ENCODE results near the gene EPS8L1.
"Not testable (repeated sequence)": the region's sequence is repeated elsewhere in the genome, so short reads cannot be mapped to it uniquely, and the experiment has no call there.

EPS8L1 gene

DNA sequence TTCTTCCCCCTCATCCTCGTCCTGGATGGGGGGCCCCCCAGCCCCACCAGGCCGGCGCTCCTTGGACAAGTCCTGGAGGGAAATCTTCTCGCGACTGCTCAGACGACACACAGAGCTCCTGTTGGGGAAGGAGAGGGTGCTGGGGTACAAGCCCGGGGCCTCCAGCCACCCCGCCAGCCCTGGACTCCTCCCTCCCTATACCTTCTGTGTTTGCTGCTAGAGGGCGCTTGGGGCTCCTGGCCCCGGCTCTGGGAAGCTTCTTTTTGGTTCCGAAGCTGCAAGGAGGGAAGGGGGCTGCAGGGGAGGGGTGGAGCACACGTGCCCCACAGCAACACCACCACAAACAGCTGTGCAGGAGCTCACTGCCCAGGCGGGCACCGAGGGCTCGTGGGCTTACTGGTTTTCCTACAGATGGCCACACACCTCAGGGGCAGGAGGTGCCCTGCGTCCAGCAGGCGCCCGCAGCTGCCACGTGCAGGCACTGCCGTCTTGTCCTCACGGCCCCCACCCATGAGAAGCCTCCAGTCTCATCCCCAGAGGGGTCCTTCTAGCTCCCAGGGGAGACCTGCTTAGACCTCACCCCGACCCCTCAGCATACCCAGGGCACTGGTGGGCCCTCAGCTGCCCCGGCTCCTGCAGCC lies 20.5 kb downstream of the EPS8L1 start:
- DNase-seq = no peak

DNA sequence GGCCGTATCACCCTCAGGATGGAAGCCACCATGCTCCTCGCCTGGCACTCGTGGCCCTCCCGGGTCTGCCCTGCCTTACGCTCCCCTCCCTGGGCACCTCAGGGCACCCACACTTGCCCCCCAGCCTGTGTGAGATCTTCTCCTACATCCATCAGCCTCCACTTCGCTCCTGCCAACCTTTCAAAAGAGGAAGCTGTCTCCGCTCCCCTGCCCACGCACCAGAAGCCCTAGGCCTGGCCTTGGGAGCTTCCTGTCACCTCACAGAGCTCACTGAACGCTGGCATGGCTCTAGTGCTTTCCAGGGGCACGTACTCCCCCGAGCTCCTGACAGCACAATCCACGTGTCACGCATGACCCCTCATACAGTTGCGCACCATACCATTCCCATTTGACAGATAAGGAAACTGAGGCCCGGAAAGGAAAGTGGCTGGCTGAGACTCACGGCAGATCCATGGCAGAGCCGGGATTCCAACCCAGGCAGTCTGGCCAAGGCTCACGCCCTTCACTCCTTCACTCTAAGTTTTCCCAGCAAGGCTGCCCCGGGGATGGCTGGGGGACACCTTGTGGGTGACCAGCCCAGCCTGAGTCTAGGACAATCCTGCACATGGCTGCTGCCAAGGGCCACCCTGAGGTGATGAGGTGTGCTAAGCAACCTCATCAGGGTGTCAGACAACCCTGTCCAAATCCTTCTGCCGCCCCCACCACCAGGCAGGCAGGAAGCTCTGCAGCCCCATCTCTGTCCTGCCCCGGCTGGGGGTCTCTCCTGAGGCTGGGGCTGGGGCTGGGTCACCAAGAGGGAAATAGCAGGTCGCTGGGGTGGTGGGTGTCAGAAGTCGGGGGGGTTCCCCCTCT lies 22.4 kb downstream of the EPS8L1 start:
- DNase-seq = no peak

DNA sequence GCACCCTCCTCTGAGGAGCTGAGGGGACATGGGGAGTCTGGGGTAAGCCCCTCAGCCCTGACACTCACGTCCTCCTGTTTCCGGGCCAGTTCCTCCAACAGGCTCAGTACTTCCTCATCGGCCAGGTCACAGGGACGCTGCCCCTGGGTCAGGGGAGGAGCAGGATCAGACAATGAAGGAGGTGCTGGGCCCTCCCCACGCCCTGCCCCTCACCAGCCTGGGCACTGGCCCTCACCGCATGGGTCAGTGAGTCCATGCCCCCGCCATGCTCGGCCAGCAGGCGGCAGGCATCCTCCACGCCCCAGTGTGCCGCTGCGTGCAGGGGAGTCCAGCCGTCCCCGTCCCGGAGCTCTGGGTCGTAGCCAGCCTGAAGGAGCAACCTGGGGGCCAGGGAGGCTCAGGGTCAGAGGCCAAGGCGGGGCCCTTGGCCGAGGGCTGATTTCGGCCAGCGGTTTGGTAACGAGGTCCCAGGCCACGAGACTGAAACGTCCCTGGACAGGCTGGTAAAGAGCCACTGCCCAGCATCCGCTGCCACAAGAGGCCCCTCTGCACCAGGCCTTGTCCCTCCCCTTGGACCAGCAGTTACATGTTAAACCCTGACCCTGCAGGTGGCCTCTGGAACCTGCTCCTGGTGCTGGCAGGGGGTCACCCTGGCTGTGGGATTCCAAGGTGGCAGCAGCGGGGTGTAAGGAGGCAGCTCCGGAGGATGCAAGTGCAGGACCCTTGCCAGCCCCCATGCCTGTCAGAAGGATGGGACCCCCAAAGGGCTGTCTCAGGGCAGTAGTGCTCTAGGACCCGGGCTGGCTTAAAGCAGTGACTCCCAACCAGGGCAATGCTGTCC lies 23.3 kb downstream of the EPS8L1 start:
- no peak for DNase-seq

DNA sequence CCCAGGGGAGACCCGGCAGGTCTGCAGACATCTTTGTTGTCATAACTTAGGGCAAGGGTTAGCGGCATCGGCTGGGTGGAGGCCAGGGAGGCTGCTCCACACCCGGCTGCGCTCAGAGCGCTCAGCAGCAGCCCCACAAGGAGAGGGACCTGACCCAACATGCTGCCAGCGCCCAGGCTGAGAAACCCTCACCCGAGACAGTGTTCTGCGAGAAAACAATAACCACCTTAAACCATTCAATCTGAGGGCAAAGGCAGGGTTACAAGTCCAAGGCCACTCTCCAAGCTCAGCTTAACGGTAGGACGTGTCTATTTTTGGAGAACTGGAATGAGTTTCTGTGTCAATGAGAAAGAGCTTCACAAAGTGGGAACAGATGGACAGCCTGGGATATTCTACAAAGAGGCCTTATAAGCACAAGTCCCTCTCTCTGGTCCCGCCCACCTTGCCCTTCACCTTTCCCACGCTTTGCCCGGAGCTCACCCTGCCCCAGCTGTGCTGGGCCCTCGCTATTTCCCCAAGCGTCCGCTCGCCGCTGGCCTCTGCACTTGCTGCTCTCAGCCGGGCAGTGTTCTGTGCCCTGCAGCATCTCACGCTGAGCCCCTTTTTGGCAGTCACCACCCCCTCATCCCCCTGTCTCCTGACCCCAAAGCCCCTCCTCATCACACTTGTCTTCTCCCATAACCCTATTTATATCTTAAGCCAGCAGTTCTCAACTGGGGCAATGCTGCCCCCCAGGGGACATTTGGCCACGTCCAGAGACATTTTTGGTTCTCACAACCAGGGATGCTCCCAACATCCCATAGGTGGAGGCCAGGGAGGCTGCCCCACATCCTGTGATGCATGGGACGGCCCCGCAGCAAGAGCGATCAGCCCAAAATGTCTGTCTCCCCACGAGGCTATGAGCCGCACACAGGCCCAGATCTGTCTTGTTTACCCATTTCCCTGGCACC lies 24.2 kb downstream of the EPS8L1 start:
- no peak for DNase-seq

DNA sequence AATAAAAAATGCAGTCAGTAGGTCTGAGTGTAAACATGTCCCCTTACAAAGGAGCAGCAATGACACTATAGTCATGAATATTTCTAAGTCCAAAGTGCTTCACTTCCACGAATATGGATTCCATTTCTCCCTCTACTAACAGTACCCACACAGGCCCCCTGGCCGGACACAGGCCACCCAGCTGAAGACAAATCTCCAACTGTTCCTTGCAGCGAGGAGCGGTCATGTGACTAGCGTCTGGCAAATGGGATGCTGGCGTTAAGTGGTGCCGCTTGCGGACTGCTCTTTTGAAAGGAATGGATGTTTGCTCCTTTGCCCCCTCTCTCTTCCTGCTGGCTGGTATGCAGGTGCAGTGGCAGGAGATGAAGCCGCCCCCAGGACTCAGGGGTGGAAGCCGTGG lies 25.6 kb downstream of the EPS8L1 start:
- no peak for DNase-seq

DNA sequence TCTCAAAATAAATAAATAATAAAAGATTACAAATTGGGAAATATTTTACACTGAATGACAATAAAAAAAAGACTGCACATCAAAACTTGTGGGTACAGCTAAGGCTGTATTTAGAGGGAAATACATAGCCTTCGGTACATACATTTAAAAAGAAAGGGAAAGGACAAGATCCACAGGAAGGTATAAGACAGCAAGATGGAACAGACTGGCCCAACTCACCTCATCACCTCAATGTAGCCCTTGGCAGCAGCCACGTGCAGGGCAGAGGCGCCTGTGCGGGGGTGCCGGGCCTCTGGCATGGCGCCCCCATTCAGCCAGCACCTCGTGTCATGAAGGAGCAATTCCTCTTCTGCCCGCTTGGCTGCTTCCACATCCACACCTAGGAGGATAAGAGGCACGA lies 27.5 kb downstream of the EPS8L1 start:
- DNase-seq = no peak

DNA sequence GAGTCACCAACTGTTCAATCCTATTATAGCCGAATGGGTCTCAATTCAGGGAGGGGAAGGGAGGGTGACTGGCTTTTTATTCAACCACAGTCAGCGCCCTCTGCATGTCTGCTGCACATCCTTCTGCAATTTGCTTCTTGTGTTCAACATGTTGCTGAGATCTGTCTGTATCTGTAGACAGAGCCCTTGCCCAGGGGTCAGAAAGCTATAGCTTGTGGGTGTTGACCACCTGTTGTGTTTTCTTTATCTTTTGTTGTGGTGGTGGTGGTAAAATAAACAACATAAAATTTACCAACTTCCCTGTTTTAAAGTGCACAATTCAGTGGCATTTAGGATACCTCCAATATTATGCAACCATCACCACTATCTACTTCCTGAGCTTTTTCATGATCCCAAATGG lies 29.6 kb downstream of the EPS8L1 start:
- DNase-seq = no peak

DNA sequence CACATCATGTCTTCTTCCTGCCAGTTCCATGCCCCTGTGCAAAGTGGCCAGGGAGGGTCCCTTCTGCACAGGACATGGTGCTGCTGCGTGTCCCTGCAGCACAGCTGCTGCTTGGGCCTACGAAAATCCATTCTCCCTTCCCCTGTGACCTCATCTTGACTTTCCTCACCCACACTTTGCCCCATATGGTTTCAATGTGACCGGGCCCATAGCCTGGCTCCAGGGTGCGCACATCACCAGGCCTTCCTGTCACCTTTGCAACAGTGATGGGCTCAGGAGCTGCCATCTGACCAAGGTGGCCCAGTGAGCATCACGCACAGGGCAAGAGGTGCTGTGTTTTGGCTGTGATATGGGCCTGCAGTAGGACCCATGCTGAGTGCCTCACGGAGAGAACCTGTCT lies 30.9 kb downstream of the EPS8L1 start:
- no peak for DNase-seq

DNA sequence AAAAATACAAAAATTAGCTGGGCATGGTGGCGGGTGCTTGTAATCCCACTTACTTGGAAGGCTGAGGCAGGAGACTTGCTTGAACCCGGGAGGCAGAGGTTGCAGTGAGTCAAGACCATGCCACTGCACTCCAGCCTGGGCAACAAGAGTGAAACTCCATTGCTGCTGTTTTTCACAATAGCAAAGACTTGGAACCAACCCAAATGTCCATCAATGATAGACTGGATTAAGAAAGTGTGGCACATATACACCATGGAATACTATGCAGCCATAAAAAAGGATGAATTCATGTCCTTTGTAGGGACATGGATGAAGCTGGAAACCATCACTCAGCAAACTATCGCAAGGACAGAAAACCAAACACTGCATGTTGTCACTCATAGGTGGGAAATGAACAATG lies 31.6 kb downstream of the EPS8L1 start:
- DNase-seq = not testable (repeated sequence)

DNA sequence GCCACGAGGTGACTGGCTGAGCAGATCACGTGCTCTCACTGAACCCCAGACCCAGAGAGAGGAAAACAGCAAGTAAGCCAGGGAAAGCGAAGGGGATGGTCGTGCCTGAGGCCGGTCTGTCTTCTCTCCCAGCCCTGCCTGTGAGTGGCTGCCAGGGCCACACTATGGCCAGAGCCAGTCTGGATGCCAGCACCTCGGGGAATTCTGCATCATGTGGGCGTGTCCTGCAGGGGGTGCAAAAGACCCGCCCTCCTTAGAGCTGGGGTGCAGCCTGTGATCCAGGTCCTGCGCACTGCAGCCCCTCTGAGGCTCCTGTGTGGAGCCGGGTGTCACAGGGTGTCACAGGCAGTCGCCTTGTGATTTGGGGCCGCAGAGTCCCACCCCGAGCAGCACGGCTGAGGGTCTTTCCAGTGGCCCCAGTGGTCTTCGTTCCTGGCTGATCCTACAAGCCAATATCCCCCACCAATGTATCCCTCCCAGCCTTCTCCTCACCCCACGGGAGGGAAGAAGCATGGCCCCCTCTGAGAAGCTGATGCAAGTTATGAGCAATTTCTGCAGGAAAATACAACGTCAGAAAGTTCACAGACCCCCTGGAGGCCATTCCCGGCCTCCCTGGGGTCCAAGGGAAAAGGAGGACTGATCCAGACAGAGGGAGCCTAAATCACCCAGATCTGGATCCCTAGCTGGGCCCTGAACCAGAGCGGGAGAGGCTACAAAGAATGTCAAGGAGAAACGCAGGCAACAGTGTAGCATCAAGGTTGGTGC lies 34.0 kb downstream of the EPS8L1 start:
- no peak for DNase-seq

DNA sequence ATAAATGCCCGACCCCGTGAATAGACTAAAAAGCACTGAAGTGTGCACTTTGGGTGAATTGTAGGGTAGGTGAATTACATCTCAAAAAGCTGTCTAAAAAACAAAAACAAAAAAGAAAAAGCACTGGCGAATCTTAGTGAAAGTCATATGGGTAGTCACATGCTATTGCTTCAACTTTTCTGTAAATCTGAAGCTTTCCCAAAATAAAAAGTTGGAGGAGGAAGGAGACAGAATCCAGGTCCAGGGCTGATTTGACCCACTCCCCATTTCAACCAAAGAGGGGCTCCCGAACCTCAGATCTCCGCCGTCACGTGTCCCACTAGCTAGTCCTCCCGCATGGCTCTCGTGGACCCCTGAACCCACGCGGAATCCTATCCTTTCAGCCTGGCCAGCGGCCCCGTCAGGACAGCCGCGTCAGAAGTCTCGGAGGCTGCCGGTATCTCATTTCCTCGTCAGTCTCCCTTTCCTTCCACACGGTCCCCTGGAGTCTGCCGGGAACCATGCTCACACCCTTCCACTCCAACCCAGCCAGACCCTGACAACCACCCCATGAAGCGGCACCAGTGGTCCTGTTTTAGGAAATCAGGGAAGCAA lies 35.7 kb downstream of the EPS8L1 start:
- DNase-seq = no peak

DNA sequence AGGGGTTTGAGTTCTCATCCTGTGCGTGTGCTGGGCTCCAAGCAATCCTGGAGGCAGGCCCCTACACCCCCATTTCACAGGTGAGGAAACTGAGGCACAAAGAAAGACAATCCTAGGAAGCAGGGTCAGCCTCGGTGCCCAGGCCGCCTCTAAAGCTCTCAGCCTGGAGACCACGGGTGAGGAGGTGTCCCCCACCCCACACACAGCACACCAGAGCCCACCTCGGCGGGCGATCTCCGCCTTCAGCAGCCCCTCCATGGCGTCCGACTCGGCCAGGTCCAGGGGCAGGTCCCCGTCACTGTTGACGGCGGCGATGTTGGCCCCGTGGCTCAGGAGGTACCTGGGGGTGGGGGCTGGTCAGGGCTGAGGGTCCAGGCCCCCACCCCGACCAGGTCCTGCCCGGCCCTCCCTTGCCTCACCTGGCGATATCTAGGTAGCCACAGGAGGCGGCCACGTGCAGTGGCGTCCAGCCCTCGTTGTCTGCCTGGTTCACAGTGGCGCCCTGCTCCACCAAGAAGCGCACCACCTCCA lies 36.6 kb downstream of the EPS8L1 start:
- no peak for DNase-seq

DNA sequence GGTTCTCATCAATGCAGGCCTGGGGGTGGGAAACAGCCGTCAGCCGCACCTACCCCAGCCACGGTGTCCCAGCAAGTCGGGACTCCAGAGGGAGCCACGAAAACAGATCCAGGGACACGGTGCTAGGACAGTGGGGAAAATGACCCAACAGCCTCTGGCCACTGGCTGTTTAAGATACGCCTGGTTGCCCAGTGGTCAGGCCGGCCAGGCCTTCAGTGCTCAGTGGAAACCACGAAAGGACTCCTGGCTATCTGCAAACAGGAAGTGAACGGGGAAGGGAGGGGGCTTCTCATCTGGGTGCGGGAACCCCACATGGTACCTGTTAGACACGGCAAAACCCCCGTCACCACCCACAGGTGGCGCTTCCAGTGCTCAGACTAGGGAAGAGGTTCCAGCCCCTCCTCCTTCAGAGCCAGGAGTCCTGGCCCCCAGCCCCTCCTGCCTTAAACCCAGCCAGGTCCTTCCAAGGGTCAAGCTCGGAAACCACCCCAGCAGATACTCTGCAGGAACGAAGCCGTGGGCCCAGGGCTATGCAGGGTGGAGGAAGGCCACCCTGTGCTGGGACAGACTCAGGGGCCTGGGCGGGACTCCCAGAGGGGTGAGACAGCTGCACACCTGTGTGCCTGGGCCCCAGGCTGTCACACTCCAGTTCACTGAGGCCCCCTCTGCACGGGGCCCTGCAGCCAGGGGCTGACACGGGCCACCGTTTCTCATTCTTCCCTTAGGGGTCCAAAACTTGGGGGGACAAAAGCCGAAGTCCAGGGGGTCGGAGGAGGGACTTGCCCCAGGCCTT lies 37.3 kb downstream of the EPS8L1 start:
- no peak for DNase-seq

DNA sequence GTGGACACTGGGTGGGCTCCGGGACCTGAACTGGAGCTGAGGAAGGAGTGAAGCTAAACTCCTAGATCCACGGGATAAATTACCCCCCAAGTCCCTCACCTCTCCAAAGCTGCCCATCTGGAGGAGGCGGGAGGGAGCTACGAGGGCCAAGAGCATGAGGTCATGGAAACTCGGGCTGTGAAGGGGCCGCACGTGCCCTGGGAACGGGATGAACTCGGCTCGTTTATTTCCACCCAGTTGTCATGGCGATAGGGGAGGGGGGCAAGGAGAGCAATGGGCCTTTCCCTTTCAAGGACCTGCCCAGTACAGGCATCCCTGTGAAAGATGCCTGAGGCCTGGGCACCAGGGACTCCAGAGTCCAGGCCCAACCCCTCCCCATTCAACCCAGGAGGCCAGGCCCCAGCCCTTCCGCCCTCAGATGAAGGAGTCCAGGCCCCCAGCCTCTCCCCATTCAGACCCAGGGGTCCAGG lies 37.9 kb downstream of the EPS8L1 start:
- no peak for DNase-seq

DNA sequence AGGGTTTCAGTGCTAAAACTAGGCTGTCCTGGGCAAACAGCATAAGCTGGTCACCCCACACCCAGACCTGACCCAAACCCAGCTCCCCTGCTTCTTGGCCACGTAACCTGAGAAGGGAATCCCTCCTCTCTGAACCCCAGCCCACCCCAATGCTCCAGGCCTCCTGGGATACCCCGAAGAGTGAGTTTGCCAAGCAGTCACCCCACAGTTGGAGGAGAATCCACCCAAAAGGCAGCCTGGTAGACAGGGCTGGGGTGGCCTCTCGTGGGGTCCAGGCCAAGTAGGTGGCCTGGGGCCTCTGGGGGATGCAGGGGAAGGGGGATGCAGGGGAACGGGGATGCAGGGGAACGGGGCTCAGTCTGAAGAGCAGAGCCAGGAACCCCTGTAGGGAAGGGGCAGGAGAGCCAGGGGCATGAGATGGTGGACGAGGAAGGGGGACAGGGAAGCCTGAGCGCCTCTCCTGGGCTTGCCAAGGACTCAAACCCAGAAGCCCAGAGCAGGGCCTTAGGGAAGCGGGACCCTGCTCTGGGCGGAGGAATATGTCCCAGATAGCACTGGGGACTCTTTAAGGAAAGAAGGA lies 39.0 kb downstream of the EPS8L1 start:
- DNase-seq = no peak

DNA sequence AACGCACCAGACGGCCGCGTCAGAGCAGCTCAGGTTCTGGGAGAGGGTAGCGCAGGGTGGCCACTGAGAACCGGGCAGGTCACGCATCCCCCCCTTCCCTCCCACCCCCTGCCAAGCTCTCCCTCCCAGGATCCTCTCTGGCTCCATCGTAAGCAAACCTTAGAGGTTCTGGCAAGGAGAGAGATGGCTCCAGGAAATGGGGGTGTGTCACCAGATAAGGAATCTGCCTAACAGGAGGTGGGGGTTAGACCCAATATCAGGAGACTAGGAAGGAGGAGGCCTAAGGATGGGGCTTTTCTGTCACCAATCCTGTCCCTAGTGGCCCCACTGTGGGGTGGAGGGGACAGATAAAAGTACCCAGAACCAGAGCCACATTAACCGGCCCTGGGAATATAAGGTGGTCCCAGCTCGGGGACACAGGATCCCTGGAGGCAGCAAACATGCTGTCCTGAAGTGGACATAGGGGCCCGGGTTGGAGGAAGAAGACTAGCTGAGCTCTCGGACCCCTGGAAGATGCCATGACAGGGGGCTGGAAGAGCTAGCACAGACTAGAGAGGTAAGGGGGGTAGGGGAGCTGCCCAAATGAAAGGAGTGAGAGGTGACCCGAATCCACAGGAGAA lies 39.9 kb downstream of the EPS8L1 start:
- peak; percentile 23 for DNase-seq

DNA sequence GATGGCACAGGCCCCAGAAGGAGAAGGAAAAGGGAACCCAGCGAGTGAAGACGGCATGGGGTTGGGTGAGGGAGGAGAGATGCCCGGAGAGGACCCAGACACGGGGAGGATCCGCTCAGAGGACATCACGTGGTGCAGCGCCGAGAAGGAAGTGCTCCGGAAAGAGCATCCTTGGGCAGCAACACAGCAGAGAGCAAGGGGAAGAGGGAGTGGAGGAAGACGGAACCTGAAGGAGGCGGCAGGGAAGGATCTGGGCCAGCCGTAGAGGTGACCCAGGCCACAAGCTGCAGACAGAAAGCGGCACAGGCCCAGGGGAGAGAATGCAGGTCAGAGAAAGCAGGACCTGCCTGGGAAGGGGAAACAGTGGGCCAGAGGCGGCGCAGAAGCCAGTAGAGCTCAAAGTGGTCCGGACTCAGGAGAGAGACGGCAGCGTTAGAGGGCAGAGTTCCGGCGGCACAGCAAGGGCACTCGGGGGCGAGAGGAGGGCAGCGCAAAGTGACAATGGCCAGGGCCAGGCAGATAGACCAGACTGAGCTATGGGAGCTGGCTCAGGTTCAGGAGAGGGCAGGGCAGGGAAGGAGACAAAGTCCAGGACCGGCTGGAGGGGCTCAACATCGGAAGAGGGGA lies 40.7 kb downstream of the EPS8L1 start:
- peak; percentile 41 for DNase-seq

DNA sequence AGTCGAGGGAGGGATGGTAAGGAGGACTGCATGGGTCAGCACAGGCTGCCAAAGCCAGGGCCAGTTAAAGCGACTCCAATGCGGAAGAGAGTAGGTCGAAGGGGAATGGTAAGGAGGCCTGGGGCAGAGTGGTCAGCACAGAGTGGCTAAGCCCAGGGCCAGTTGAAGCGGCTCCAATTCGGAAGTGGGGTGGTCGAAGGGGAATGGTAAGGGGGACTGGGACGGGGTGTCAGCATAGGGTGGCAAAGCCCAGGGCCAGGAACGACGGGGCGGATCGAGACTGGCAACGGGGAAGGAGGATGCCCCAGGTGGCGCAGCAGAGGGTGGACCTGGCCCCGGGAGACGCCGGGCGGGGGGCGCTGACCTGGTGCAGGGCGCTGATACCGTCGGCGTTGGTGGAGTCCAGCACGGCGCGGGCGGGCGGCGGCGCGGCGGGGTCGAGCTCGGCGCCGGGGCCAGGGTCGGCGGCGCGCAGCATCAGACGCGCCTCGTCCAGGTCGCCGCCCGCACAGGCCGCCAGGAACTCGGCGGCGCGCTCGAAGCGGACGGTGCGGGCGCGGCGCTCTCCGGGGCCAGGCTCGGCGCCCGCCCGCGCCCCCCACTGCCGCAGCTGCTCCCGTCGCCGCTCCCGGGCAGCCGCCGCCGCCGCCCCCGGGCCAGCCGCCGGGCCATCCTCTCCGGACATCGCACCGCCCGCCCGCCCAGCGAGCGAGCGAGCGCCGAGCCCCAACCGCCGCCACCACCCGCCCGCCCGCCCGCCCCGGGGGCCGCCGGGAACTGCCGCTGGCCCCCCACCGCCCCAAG lies 41.4 kb downstream of the EPS8L1 start, which contains the start of gene PPP1R12C:
TSS of gene PPP1R12C (minus strand) at position 779 of the 804 bp plus-strand sequence. CDS start at position 685, 94 bp downstream.
- DNase-seq = peak; percentile 18
